Measurements from ENCODE around the gene CFAP299.
"Not testable (repeated sequence)": the region's sequence is repeated elsewhere in the genome, so short reads cannot be mapped to it uniquely, and the experiment has no call there.

GRCh38 chr4:80749558-80749957 lies 414.0 kb downstream of the CFAP299 start:
- TF ChIP-seq CTCF, POLR2A (IDR thresholded peaks at IDR 0.05): not testable (repeated sequence)

All from Peyer's patch (tissue), 4 donors.